ENCODE measurements around the gene TUBGCP3.

The TUBGCP3 gene

GRCh38 chr13:112435973-112436372, 152.0 kb downstream of the TUBGCP3 start:
- Histone ChIP-seq H3K4me1 (no peaks in the 10 kb centered on the region), H3K36me3 (no peaks in the 10 kb centered on the region), H3K27me3 (peaks cover 31% of the 10 kb centered on the region), H3K4me3 (ENCODE audit: low read depth, low read length) (no peak overlapping the region), H3K9me3 (no peaks in the 10 kb centered on the region)
- TF ChIP-seq, protein P1, sequence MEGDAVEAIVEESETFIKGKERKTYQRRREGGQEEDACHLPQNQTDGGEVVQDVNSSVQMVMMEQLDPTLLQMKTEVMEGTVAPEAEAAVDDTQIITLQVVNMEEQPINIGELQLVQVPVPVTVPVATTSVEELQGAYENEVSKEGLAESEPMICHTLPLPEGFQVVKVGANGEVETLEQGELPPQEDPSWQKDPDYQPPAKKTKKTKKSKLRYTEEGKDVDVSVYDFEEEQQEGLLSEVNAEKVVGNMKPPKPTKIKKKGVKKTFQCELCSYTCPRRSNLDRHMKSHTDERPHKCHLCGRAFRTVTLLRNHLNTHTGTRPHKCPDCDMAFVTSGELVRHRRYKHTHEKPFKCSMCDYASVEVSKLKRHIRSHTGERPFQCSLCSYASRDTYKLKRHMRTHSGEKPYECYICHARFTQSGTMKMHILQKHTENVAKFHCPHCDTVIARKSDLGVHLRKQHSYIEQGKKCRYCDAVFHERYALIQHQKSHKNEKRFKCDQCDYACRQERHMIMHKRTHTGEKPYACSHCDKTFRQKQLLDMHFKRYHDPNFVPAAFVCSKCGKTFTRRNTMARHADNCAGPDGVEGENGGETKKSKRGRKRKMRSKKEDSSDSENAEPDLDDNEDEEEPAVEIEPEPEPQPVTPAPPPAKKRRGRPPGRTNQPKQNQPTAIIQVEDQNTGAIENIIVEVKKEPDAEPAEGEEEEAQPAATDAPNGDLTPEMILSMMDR (IDR thresholded peaks at IDR 0.05; ENCODE audit: low read depth, low read length): no peak
- no peak for DNase-seq

Data from BE2C (cell line).